HepG2 (cell line): ENCODE results near the gene SLC17A9. TPM values are rescaled to one million over a fixed set of nuclear protein-coding genes. Genes with fewer than 3 reads are reported as not detected.
A peak's percentile ranks its signal among the peaks of the same experiment; 100 is the strongest.

ENCODE experiments used
- HES4 ChIP-seq: sonication (generic); formaldehyde crosslinking; IDR thresholded peaks from 2 replicates; pipeline ENCODE4 v1.9.0; 2021; ENCODE audit warnings: mild to moderate bottlenecking, missing genetic modification reagents, borderline replicate concordance
- KDM5B ChIP-seq: sonication (generic); formaldehyde crosslinking; IDR thresholded peaks from 2 replicates; pipeline ENCODE4 v1.4.0; 2020; ENCODE audit warnings: missing genetic modification reagents, mild to moderate bottlenecking, borderline replicate concordance
- KLF11 ChIP-seq: IDR thresholded peaks from 2 replicates; pipeline ENCODE4 v1.6.1; 2016; ENCODE audit warnings: missing compliant biosample characterization
- POLR2A ChIP-seq, 2 experiments: IDR thresholded peaks; 2 replicates each; pipeline ENCODE4 v1.6.1; 2011; ENCODE audit warnings: low read depth in 2 of 2, low read length in 2 of 2, mild to moderate bottlenecking in 1 of 2, moderate library complexity in 1 of 2; ENCODE audit not compliant: insufficient read depth in 1 of 2
- POLR2AphosphoS5 ChIP-seq: IDR thresholded peaks from 2 replicates; pipeline ENCODE4 v1.6.1; 2012; ENCODE audit warnings: low read depth, low read length
- POLR2G ChIP-seq: fragments of 200-400 bp; formaldehyde crosslinking; IDR thresholded peaks from 2 replicates; pipeline ENCODE4 v1.6.1; 2018; ENCODE audit warnings: mild to moderate bottlenecking, low read depth, low read length, moderate library complexity
- RBM22 ChIP-seq: fragments of 200-400 bp; formaldehyde crosslinking; optimal IDR thresholded peaks from 2 replicates; pipeline ENCODE3; 2017; ENCODE audit warnings: mild to moderate bottlenecking, low read length, moderate library complexity
- THAP7 ChIP-seq: sonication (generic); formaldehyde crosslinking; IDR thresholded peaks from 2 replicates; pipeline ENCODE4 v1.8.1; 2023; ENCODE audit warnings: mild to moderate bottlenecking, missing genetic modification reagents
- ZNF598 ChIP-seq: sonication (generic); formaldehyde crosslinking; IDR thresholded peaks from 2 replicates; pipeline ENCODE4 v1.5.1; 2020; ENCODE audit warnings: mild to moderate bottlenecking, missing genetic modification reagents, borderline replicate concordance
- ZNF768 ChIP-seq: sonication (generic); formaldehyde crosslinking; IDR thresholded peaks from 2 replicates; pipeline ENCODE4 v1.4.0; 2020; ENCODE audit warnings: missing genetic modification reagents
- polyA plus RNA-seq, 8 experiments: library from polyadenylated mRNA; depleted of rRNA in 3 of 8; stranded (reverse) in 7 of 8; unstranded in 1 of 8; fragments of >200 nt; fragmentation: Illumina TruSeq in 4 of 8; extraction: Trizol in 4 of 8; gene quantifications; 2 replicates each; pipeline versions ENCODE4 v1.2.1 to v1.2.3, GENCODE V29; 2011 to 2016; ENCODE audit warnings: low read depth in 4 of 8, missing spikeins in 1 of 8, mixed read lengths in 1 of 8; ENCODE audit not compliant: insufficient read depth in 1 of 8
- total RNA-seq, 5 experiments: library from RNA; depleted of rRNA; stranded (reverse); fragments of >200 nt; fragmentation: Illumina TruSeq; extraction: Trizol; gene quantifications; 2 replicates each; pipeline ENCODE4 v1.2.3, GENCODE V29; 2016; ENCODE audit warnings: low read depth in 1 of 5
- TF ChIP-seq, protein P1 (sequence below): sonication (generic); formaldehyde crosslinking; IDR thresholded peaks from 2 replicates; pipeline ENCODE4 v1.9.0; 2022; ENCODE audit warnings: missing genetic modification reagents, mild to moderate bottlenecking, borderline replicate concordance

The SLC17A9 gene
- total and polyA plus RNA-seq, 2 of the 13 experiments (the other 11 are each of a cell fraction or from before 2014, with no cell fraction given) = 110 to 191 TPM

DNA sequence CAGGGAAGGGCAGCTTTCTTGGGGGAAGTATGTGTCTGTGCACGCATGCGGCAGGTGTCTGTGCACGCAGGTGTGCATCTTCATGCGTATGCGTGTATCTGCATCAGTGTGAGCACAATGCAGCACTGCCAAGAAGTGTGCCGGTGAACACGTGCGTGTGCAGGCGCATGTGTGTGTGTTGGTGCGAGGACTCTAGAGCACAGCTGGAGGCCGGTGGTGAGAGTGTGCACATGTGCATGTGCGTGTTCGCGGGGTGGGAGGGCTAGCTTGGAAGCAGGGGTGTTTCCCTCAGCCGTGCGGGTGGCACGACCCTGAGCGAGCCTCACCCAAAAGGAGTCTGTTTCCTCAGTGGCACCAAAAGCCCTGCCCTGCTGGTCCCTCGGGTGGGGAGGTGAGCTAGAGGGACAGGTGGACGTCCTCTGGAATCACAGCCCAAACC is 7.5 kb downstream of the SLC17A9 start (continued):
- TF ChIP-seq, protein P1, sequence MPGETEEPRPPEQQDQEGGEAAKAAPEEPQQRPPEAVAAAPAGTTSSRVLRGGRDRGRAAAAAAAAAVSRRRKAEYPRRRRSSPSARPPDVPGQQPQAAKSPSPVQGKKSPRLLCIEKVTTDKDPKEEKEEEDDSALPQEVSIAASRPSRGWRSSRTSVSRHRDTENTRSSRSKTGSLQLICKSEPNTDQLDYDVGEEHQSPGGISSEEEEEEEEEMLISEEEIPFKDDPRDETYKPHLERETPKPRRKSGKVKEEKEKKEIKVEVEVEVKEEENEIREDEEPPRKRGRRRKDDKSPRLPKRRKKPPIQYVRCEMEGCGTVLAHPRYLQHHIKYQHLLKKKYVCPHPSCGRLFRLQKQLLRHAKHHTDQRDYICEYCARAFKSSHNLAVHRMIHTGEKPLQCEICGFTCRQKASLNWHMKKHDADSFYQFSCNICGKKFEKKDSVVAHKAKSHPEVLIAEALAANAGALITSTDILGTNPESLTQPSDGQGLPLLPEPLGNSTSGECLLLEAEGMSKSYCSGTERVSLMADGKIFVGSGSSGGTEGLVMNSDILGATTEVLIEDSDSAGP (CRISPR knock-in tag) = 0 out of 2 replicates have a peak, but pooled peaks have one; percentile 45
- TF ChIP-seq ZNF768 (CRISPR knock-in tag) (peak; percentile 30; the same call in 1 of the 2 replicates), POLR2A (IDR thresholded peaks at IDR 0.05; ENCODE audit: insufficient read depth in 1 of 2, low read depth in 2 of 2, low read length in 2 of 2) (0 out of 4 replicates have a peak, but pooled peaks of 1 of the 2 experiments have one; percentile 30), ZNF598 (CRISPR knock-in tag) (no peak), KDM5B (peak; percentile 65; the same call in 1 of the 2 replicates), HES4 (CRISPR knock-in tag) (0 out of 2 replicates have a peak, but pooled peaks have one; percentile 60), RBM22 (peak; percentile 78), POLR2AphosphoS5 (peak; percentile 31; the same call in 1 of the 2 replicates), POLR2G (peak; percentile 54; the same call in 1 of the 2 replicates), THAP7 (CRISPR knock-in tag) (peak; percentile 43; the same call in 1 of the 2 replicates), KLF11 (CRISPR knock-in tag) (no peak)
